ENCODE data around the gene RPA3.

- TF ChIP-seq, protein P1, sequence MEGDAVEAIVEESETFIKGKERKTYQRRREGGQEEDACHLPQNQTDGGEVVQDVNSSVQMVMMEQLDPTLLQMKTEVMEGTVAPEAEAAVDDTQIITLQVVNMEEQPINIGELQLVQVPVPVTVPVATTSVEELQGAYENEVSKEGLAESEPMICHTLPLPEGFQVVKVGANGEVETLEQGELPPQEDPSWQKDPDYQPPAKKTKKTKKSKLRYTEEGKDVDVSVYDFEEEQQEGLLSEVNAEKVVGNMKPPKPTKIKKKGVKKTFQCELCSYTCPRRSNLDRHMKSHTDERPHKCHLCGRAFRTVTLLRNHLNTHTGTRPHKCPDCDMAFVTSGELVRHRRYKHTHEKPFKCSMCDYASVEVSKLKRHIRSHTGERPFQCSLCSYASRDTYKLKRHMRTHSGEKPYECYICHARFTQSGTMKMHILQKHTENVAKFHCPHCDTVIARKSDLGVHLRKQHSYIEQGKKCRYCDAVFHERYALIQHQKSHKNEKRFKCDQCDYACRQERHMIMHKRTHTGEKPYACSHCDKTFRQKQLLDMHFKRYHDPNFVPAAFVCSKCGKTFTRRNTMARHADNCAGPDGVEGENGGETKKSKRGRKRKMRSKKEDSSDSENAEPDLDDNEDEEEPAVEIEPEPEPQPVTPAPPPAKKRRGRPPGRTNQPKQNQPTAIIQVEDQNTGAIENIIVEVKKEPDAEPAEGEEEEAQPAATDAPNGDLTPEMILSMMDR (IDR thresholded peaks at IDR 0.05) = no peak
- no peak for TF ChIP-seq POLR2A (IDR thresholded peaks at IDR 0.05)
These were observed 42.7 kb downstream of the RPA3 start for GRCh38 chr7:7675686-7676085.

Data from right lobe of liver (tissue), 4 donors.